NK-92 (cell line): ENCODE measurements around the gene MOB2.

Experiments
- DNase-seq: peaks from one replicate; lab custom pipeline; 2025; ENCODE audit not compliant: unreplicated experiment; lab: John Stamatoyannopoulos, UW

The MOB2 gene

DNA sequence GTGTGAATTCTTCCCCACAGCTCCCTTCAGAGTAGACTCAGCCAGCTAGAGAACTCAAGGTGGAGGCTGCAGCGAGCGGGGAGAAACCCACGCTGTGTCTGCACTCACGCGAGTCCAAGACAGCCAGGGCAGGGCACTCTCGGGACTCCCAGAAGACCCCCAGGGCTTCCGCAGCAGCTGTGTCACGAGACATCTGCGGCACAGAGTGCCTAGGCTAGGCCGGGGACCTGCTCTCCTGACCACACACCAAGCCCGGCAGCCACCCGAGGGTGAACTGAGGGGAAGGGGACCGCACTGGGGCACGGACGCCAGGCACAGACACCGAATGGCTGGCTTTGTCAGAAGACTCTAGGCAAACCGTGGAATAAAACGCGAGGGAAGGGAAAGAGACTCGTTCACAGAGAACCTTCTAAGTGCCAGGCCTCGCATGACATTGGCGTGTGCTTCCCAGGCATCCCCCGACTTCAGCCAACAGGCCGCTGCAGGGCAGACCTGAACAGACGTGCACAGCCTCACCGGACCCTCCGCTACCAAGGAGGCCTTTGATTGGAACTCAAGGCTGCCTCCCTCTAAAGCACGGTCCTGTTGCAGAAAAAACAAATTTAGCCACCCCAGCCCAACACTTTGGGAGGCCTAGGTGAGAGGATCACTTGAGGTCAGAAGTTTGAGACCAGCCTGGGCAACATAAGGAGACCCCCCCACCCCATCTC lies 18.2 kb upstream of the MOB2 start:
- DNase-seq: no peak

DNA sequence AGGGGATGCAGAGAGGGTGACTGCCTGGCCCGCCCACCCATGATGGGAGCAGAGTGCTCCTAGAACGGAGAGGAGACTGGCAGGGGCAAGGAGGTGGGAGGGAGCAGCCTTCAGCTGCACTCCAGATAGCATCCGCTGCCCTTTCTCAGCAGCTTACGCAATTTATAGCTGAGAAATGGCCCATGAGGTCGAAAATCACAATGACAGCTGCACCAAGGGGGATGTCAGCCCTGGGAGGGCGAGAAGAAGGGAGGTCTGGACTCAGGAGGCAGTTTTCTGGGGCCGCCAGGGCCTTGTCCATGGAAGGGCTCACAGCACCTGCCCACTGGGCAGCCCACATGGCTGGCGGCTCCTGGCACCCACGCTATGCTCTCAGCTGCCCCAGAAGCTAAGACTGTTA lies 17.6 kb upstream of the MOB2 start:
- no peak for DNase-seq

DNA sequence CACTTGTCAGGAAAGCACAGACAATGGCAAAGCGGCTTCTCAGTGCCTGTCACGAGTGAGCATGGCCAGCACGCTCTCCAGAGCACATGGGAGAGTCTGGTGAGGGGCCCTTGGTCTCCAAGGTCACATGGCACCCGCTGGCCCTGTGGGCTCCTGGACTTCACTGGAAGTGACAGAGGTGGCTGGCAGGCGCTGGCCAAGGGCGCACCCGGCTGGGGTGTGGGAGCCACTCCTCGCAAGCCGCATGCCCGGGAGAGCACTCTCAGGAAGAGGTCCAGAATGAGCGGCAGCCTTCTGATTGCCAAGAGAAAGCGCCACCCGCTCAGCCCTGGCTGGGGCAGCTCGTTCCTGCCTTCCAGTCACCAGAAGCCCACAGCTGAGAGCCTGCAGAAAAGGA lies 17.1 kb upstream of the MOB2 start:
- no peak for DNase-seq

DNA sequence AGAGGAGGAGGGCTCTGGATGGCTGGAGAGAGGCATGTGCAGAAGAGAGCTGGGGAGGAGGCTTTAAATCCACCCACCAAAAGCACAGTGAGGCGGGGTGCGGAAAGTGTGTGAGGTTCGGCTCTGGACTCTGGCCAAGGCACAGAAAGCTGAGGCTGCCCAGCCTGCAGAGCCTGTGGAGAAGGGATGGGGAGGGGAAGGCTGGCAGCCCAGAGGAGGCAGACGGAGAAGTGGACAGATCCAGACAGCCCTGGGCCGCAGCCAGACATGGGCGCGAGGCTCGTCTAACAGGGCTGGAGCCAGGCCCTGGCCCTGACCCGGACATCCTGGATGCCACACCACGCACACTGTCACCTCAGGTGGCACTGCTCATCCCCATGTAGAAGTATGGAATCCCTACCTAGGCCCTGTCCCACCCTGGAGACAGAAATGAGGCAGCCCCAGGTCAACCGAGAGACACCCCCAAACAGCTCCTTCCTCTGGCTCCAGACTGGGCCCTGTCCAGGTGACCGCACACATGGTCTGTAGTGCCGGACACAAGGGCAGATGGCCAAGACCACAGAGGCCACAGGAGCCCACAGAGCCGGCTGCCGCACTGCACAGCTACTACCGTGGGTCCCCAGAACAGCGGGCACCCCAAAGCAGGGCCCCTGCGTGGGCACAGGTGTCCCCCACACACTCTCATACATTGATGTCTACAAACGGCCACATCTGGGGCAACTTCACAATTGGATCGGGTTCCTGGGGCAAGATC lies 16.6 kb upstream of the MOB2 start:
- DNase-seq: no peak

DNA sequence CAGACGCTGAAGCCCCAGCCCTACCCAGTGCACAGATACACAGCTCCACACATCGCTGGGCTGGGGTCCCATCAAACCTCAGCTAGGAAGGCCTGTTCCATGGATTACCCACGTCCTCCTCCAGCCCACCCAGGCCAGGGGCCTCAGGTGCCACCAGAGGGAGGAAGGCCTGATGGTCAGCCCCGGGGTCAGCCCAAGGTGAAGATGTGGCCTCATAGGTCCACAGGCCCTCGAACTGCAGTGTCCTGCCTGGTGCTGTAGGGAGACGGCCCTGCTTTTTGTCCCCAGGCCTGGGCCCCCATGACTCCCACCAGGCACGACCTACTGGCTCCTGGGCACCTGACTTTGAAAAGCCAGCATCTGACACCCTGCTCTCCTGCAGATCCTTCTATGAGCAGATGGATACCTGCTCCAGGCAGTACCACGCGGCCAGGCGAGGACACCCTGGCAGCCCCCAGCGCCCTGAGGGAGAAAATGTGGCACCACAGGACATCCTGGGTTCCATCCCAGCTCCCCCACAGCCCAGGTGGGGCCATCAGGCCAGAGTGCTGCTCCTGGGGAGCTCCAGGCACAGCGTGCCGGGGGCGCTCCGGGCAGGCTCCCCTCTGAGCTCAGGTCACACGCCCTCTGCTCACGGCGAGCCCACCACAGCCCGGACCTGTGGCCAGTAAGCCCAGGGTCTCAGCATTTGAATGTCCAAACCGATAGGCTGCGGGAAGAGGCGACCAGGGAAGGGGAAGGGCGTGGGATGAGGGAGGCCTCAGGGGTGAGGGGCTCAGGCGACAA lies 15.8 kb upstream of the MOB2 start:
- DNase-seq: no peak

DNA sequence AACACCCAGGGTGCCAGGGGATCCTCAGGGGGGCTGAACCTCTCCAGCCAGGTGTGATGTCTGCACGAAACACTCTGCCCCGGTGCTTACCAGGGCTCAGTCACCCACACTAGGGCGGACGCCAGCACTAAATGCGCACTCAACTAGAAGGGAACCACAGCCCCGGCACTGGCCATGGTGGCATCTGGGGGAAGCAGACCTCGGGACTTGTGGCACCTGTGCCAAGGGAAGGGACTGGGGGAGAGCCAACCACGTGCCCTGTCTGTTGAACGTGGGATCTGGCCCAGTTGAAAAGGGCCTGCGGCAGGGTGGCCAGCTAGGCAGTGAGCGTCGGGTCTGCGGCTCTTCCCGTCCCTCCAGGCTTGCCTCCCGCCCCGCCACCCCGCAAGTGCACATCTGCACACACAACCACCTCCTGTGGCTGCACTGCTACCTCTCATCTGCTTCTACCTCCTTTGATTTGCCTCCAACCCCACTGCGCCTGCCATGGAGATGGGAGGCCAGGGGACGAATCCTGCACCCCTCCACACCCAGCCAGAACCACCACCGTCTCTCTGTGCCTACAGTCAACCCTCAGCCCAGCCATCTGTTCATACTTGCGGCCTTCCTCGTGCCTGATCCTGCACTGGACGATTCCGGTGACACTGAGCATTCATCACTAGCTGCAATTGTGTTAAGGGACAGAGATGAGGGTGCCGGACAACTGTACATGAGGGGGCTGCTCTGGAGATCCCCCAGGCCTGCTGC lies 15.0 kb upstream of the MOB2 start:
- no peak for DNase-seq

DNA sequence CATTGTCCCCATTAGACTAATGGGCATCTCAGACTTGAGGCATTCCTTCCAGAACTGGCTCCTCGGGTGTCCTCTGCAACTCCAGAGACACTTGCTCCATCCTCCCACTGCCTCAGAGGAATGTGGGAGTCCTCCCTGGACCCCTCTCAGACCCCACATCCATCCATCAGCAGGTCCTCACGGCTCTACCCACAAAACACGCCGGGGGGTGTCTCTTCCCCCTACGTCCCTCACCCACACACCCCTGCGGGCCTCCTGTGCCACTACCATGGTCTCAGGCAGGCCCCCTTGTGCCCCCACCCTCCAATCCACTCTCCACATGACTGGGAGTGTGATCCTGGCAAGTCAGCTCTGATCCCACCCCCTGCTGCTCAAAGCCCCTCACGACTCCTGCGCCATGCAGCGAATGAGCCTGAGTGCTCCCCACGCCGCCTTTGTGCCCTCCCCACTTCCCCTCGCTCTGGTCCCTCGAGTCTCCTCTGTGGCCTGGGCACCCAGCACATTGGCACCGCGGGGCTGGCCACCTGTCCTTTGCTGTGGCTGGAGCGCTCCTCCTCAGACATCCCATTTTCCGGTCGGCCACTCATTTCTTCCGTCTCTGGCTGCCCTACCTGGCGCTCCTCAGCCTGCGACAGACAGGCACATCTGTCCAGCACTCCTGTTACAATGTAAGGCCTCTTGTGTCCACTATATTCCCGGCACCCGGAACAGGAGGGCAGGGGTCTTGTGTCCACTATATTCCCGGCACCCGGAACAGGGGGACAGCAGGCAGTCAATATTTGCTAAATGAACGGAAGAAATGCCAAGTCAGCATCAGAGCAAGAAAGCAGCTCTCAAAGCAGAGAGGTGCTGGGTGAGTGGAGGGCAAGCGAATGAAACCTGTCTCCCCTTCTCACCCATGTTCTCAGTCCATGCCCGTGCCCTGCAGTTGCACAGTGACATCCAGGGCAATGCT lies 14.2 kb upstream of the MOB2 start:
- DNase-seq: no peak

DNA sequence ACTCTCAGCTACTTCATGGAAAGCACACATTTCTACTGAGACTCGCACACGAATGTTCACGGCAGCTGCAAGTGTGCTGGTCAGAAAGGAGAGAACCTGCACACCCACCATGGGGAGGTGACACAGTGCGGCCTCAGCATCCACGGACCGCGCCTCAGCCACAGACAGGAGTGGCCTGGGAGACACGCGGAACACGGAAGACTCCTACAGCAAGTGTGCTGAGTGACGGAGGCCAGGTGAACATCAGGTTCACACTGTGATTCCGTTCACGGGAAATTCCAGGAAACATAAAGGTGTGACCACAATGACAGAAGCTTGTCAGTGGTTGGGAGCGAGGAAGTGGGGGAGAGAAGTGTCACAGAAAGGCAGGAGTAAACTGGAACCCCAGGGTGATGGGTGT lies 13.3 kb upstream of the MOB2 start:
- DNase-seq: no peak

DNA sequence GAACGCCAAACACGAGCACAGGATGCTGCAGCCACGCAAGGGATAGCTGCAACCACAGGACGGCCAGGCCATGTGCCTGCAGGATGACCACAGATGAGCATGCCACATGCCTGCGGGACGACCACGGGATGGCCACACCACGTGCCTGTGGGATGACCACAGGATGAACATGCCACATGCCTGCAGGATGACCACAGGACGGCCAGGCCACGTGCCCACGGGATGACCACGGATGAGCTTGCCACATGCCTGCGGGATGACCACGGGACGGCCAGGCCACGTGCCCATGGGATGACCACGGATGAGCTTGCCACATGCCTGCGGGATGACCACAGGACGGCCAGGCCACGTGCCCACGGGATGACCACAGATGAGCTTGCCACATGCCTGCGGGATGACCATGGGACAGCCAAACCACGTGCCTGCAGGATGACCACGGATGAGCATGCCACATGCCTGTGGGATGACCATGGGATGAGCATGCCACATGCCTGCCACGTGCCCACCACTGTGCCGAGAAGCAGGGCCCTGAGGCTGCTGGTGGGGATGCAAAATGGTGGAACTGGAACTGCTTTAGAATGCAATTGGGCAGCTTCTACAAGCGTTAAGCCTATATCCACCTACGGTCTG lies 12.8 kb upstream of the MOB2 start:
- DNase-seq: no peak

DNA sequence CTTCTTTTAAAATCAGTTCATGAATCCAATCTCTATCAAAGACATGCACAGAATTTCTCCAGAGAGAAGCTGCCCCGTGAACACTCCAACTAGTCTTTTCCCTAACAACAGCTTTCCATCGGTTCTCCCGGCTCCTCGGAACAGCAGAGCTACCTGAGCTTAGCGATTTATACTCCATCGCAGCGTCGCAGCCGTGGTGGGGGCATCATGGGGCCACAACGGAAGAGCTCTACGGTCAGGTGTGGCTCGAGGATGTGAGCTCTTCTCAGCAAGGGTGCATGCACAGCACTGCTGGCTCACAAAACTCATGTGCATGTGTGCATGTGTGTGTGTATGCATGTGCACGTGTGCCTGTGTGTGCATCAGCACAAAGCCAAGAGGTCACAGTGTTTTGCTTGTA lies 11.7 kb upstream of the MOB2 start:
- DNase-seq: no peak

DNA sequence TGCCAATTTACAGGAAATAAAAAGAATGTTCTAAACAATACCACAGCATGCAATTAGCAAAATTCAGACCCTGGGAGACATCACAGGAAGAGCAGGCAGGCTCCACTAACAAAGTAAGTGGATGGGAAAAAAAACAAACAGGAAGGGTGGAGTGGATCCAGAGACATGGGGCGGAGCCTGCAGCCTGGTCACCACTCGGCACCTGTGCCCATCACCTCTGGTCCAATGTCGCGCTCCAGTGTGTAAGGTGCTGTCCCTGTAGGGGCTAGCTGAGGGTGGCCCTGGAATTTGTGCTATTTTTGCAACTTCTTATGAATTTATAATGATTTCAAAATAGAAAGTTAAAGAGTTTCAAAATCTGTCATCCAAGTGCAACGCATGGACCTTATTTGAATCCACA lies 11.0 kb upstream of the MOB2 start:
- DNase-seq: no peak

DNA sequence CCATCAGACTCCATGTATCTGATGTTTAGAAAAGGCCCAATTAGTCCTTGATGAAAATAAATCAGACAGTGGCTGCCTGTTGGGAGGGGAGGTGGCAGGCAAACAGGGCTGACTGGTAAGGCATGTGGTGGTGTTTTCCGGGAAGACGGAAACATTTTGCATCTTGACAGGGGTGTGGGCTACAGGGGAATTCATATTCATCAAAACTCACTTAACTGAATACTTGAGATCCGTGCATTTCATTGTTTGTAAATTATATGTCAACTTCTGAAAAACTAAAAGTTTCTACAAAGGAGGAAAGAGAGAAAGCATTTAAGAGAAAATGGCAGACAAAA lies 10.1 kb upstream of the MOB2 start:
- DNase-seq: no peak

DNA sequence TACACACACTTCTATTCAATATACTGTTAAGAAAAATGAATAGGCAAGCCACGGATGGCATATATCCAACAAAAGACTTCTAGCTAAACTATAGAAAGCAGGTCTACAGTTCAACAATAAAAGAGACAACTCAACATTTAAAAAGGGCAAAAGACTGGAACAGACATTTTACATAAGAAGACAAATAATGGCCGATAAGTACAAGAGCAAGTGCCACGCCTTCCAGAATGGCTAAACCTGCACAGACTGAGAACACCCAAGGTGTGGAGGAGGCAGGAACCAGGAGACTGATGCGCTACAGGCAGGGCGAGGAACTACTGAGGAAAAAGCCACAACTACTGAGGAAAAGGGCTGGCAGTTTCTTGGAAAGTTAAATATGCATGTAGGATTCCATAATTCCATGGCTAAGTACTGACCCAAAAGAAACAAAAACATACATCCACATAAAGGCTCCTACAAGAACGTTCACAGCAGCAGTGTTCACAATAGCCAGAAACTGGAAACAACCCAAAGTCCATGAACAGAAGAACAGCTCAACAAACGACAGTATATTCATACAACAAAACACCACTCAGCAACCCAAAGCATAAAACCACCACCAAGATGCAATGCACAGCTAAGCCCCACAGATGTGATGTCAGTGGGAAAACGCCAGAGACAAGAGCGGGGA lies 9.6 kb upstream of the MOB2 start:
- DNase-seq: no peak

DNA sequence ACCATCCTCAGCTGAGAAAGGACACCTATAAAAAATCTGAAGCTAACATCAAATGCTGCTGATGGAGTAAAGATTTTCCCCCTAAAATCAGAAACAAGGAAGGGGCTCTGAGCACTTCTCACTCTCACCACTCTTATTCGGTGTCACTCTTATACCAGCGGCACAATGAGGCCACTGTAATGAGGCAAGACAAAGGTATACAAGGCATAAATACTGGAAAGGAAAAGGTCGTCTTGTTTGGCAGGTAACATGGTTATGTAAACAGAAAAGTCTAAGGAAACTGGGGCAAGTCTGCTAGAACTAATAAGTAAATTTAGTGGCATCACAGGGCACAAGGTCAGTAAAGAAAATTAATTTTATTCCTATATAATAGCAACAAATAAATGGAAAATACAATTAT lies 8.1 kb upstream of the MOB2 start:
- no peak for DNase-seq

DNA sequence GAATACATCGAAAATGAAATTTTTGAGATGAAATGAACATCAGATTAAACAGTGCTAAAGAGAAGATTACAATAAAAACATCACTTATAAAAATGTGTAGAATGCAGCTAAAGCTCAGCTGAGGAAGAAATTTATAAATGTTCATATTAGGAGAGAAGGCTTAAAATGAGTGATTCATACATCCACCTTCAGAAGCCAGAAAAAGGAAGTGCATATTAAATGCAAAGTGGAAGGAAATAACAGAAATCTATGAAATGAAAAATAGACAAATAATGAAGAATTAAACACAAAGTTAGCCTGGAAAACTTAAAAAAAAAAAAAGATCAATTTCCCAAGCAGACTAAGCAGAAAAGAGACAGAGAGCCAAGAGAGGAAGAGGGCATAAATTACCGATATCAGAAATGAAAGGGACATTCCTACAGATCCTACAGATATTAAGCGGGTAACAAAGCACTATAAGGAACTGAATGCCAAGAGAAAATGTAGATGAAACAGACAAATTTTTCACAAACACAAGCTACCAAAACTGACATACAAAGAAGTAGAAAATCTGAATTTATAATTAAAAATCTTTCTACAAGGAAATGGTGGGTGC lies 7.2 kb upstream of the MOB2 start:
- DNase-seq: no peak

DNA sequence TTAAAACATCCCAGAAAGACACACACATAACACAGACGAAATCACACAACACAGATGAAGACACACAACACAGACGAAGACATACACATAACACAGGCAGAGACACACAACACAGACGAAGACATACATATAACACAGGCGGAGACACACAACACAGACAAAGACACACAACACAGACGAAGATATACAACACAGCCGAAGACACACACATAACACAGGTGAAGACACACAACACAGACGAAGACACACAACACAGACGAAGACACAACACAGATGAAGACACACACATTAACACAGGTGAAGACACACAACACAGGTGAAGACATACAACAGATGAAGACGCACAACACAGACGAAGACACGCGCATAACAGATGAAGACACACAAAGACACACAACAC lies 4.8 kb upstream of the MOB2 start:
- no peak for DNase-seq

DNA sequence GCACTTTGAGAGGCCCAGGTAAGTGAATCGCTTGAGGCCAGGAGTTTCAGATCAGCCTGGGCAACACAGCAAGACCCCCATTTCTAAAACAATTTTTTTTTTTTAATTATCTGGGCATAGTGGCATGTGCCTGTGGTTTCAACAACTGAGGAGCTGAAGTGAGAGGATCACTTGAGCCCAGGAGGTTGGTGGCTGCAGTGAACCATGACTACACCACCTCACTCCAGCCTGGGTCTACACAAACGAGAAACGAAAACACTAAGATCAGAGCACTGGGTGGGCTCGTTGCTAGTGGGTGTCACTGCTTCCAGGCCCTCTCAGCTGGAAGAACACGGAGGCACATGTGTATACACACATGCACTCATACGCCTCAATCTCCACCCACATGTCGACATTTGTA lies 4.1 kb upstream of the MOB2 start:
- DNase-seq: no peak

DNA sequence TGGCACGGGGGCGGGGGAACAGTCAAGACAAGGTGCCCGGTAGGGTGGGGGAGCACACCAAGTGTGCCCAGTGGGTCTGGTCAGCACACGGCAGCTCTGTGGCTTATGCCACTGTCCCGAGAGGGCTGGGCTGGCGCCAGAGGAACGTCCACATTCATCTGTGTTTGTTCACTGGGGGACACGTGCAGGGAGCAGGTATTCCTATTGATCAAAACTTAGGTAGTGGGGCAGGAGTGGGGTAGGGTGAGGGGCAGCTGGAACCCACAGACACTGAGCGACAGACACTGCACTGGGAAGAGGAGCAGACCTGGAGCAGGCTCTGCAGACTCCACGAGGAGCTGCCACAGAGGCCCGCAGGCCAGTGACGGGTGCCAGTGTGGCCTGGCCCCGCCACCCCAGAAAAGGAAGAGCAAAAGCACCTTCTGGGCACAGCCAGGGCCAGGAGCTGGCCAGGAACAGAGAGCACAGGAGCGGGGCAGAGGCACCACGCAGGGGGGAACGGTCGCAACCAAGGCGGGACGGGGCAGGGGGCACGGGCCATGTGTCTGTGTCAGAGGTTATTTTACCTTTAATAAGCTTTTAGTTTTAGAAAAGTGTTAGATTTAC lies 2.1 kb upstream of the MOB2 start:
- no peak for DNase-seq
